ENCODE measurements around the gene DACT2.

DACT2 gene

GRCh38 chr6:168348186-168348585, 28.6 kb upstream of the DACT2 start:
- no peak for DNase-seq (ENCODE audit: low spot score)

- no peak for DNase-seq (ENCODE audit: low spot score)
Observed at GRCh38 chr6:168347615-168348014, 28.0 kb upstream of the DACT2 start.

GRCh38 chr6:168347053-168347452, 27.5 kb upstream of the DACT2 start:
- DNase-seq (ENCODE audit: low spot score) = no peak

DNA sequence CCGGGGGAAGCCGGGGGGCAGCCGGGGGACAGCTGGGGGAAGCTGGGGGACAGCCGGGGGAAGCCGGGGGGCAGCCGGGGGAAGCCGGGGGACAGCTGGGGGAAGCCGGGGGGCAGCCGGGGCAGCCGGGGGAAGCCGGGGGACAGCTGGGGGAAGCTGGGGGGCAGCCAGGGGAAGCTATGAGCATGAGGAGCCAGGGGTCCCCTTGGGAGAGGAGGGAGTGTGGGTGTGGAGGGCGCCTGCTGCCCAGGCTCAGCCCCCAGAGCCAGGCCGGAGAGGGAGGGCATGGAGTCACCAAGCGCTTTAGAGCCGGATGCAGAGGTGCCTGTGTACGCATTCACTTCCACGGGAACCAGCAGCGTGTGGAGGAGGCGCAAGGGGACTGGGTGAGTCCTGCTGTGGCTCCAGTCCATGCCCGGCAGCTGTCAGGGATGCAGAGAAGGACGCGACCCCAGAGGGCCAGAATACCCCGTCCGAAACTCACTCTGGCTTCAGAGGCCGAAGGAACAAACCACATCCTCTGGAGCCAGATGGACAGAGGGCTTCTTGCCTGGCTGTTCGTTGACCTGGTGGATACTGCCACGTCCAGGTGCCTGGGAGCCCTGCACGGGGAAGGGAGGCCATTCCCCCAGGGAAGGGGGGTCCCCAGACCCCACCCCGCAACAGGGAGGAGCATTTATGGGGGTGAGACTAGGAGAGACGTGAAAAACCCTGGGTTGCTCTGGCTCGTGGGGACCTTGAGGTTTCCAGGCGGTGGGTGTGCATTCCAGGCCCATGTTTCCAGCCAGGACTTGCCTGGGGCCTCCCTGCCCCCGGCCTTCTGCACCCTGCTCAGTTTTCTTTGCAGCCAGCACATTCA, 26.5 kb upstream of the DACT2 start:
- DNase-seq (ENCODE audit: low spot score) = no peak

DNA sequence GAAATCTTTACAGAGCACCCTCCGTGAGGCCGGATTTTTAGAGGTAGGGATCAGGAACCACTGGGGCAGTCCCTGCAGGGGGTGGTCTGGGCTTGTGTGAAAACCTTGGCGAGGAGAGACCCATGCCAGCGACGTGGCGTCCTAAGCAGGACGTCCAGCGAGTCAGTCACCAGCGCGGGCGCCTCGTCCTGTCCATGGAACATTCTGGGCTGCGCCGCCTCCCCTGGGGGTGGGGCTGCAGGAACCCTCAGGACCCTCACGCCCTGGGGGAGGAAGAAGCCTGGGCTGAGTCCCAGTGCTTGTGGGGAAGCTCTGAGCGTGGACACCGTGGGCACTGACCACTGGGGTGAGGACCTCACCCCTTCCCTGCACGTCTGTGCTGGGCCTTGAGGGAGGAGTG, 25.7 kb upstream of the DACT2 start:
- no peak for DNase-seq (ENCODE audit: low spot score)

DNA sequence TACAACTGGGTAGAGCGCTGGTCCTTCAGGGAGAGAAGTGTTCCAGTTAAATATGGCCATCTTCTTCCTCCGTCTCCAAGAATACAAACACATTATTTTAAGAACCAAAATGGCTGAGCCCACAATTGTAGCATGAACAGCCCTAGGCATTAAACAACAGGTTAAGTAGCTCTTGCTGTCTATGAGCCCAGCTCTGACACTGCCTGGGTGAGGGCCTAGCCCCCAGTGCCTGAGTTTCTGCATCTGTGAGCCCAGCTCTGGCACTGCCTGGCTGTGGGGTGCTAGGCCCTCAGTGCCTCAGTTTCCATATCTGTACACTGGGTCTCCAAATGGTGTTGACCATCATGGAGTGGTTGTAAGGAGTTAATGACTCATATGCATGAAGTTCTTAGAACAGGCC, 24.8 kb upstream of the DACT2 start:
- DNase-seq (ENCODE audit: low spot score) = no peak

DNA sequence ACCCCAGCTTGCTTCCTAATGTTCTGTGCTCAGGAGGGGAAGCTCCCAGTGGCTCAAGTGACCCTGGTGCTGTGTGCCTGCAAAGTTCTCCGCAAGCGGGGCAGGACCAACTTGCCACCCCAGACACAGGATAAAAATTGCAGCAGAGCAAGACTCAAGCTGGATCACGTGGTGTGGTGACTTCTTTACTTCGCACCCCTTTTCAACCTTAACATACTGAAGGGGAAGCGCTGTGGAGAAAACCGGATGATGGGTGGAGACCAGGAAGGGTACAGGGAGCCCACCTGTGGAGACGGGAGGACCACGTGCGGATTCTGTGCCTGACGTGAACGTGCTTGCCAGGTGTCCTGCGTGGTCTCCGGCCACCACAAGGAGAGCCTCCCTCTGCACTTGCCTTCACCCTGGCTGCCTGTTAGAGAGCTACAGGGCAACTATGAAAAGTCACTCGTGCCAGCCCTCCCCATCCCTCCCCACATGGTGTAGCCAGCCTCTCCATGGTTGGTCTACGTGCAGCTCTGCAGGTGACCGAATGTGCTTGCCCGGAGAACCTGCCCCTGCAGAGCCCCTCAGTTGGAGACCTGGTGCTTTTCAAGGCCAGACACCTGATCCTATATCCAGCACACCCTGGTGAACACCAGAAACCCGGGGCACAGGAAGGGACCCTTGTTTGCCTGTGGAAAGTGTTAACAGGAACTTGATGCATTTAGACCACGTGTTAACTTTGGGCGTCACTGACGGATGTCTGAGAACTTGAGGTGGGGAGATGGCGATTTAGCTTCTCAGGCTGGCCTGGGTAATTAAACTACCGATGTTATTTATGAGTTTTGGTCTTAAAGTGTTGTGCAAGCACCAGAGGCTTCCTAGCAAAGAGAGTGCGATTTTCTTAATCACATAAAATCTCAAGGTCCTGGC, 23.9 kb upstream of the DACT2 start:
- no peak for DNase-seq (ENCODE audit: low spot score)

DNA sequence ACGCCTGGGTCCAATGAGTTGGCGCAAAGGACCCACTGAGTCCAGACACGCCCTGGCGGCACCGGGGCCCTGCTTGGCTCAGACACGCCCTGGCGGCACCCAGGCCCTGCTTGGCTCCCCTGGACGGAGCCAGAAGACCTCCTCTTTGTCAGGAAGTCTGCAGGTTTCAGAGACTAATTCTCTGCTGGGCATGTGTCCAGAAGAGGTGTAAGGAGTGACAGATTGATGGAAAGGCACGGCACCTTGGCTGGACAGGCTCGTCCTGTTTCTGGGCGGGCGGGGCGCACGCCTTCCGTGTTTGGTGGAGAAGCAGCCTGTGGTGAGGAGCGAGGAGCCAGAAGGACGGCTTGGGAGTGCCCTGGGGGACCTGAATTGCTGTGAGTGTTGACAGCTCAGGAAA, 23.1 kb upstream of the DACT2 start:
- DNase-seq (ENCODE audit: low spot score) = no peak

DNA sequence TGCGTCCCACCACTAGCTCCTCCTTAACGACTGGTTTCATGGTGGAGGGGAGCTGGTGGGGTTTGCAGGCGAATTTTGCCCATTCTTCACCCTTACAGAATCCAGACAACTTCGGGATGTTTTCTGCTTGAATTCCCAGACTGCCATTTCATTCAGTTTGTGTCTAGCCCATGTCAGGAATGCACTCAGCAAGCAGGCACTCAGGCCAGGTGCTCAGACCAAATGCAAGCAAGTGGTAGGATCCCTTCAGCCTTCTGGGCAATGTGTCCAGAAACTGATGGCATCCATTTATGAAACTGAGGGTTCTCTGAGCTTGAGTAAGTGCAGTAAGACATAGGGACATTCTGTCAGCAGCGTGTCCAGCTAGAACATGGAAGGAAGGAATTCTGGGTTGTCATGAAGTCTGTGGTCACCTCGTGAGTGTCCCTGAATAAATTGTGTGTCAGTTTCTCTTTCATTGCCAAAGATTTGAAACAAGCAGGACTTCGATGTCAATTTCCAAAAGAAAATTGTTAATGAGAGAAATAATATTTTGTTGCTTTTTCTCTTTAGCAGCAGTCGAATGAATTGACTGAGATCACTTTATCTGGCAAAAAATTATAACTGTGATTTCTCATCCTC, 21.8 kb upstream of the DACT2 start:
- DNase-seq (ENCODE audit: low spot score) = no peak

DNA sequence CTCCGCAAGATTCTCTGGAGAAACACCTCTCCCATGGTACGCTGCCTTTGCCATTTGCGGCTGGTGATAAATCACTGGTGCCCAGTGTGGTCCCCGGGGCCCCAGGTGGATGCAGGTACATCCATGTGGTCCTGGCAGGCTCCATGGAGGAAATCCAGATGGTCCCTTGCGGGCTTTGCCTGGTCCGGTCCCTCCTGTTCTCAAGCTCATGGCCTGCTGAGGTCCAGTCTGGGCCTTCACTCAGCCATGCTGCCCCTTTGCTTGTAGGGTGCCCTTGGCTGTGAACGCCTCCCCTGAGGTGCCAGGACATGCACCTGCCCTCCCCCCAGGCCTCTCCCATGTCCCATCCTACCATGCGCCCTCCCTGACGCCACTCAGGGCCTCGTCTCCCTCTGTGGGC, 21.2 kb upstream of the DACT2 start:
- no peak for DNase-seq (ENCODE audit: low spot score)

DNA sequence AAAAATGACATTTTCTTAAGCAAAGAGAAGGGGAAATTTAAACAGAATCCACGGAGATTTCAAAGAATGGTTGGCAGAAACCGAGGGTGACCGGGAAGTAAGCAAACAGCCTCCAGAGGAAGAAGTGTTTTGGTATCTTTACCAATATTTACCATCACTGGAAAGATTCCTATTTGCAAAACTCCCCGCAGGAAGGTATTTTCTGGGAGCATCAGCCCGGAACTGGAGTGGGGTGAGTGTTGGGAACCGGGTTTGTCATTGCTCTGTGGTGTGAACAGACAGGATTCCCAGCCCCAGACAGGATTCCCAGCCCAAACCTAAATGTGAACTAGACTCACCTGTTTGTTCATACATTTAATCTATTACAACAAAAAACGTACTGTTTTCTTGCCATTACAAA, 19.2 kb upstream of the DACT2 start:
- DNase-seq (ENCODE audit: low spot score) = no peak

GRCh38 chr6:168336967-168337366, 17.4 kb upstream of the DACT2 start:
- DNase-seq (ENCODE audit: low spot score) = no peak

DNA sequence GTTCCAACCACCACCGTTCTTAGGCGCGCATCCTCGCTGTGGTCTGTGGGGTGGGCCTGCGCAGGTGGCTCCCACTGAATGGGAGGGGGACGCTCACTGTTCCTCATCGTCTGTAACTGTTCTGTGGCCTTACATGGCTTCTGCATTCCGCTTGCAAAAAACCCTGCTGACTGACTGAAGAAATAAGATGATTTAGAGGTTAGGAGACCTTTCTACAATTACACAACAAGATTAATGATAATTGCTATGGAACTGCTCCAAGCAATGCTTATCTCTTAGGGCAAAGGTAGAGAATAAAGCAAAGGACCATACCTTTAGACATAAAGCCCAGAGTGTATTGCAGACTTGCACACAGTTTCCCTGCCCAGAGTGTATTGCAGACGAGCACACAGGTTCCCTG, 14.4 kb upstream of the DACT2 start:
- DNase-seq (ENCODE audit: low spot score) = no peak

- DNase-seq (ENCODE audit: low spot score) = no peak
Observed at GRCh38 chr6:168333491-168333890, 13.9 kb upstream of the DACT2 start.

GRCh38 chr6:168333039-168333438, 13.5 kb upstream of the DACT2 start:
- DNase-seq (ENCODE audit: low spot score) = no peak

DNA sequence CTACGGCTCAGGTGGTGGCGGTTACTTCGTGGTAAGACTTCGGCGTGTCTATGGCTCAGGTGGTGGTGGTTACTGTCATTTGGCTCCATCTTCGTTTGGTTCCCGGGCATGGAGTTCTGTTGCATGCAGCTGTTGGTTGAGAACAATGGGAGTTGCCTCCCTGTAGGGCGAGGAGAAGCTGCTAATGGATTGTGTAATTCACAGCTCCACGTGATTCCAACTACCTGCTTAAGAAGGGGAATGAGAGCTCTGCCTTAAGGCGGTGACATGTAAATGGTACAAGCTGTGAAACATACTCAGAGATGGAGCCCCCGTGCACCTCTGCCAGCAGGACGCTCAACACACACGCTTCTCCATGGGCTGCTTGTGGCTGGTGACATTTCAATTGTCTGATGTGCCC, 12.4 kb upstream of the DACT2 start:
- no peak for DNase-seq (ENCODE audit: low spot score)

DNA sequence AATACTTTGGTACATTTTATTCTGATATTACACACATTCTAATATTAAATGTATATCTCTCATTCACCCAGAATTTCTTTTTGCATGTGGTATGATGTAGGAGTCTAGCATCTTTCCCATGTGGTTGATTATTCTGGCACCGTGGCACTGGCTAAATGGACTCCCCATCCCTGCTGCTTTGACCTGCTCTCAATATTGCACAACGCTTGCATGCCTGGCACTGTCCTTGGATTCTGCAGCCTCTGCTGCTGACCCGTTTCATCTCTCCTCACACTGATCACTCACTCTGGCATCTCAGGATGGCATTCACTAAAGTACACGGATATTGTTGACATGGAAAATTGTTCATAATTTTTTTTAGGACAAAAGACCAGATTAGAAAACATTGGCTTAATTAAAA, 11.5 kb upstream of the DACT2 start:
- no peak for DNase-seq (ENCODE audit: low spot score)

DNA sequence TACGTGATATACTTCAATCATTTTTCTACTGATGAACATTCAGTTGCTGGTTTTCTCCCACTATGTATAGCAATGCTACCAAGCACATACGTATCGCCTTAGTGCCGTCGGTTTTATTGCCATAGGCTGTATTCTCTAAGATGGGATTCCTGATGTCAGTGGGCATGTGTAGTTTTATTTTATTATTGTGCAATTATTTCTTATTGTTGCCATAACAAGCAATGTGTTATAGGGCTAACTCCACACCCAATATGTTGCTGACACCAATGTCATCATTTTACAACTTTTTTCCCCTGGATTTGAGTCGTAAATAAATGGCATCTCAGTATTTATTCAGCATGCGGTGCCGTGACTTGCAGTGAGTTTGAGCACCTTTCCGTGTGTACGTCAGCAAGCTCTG, 10.8 kb upstream of the DACT2 start:
- no peak for DNase-seq (ENCODE audit: low spot score)

- DNase-seq (ENCODE audit: low spot score) = no peak
Observed at GRCh38 chr6:168328086-168328485, 8.5 kb upstream of the DACT2 start.

DNA sequence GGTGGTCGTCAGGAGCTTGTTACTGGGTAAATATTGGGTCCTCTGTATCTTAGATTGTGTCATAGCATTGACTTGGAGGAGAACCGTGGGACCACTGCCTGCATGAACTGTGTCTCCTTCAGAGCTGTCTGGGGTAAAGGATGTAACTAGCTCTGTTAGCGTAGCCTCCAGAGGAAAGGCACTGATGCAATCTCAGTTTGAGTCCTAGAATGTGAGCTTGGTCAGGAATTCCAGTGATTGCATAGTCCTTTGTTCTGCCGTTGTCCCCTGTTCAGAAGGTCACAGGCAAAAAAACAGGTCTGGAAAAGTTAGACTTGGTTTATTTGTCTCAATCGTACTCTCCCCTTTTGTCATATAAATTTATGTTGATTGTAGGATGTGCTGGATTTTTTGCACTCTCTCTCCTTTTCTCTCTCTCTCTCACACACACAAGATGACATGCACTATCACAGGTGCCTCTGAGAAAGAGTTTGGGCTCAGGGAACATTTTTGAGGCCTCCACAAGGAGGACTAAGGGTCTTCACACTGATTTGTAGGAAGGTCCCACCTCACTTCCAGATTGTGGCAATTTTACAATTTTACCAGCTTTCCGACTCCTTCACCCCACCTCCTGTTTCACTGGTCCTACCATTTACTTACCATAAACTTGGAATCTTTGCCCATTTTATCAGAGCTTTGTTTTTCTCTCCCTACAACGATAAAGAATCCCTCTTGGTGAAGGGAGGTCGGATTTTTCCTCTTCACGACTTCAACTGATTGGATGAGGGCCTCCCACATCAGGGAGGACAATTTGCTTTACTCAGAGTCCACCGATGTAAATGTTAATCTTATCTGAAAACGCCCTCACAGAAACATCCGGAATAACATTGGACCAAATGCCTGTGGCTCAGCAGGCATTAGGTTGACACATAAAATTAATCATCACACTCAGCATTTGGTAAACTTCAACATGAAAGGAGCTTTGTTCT, 7.0 kb upstream of the DACT2 start:
- DNase-seq (ENCODE audit: low spot score) = no peak

DNA sequence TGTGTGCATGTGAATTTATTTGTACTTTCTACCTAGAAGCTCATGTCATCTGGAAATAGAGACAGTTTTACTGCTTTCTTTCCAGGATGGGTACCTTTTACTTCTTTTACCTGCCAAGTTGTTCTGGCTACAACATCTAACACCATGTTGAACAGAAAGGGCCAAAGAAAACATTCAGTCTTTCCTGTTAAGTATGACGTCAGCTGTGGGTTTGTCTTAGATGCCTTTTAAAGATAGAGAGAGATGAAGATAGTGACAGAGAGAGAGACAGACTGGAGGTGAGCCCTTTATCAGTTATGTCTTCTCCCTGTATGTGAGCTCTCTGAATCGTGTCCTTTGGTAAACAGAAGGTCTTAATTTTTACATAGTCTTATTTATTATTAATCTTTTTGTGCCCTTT, 3.4 kb upstream of the DACT2 start:
- DNase-seq (ENCODE audit: low spot score) = no peak

GRCh38 chr6:168320634-168321033, 1.1 kb upstream of the DACT2 start:
- no peak for DNase-seq (ENCODE audit: low spot score)

Measured in D341Med (cell line).